NCI-H748 (cell line): ENCODE results near the gene LPP.

Experiments
- DNase-seq: peaks from one replicate; lab custom pipeline; 2025; ENCODE audit not compliant: unreplicated experiment; lab: John Stamatoyannopoulos, UW

LPP gene

DNA sequence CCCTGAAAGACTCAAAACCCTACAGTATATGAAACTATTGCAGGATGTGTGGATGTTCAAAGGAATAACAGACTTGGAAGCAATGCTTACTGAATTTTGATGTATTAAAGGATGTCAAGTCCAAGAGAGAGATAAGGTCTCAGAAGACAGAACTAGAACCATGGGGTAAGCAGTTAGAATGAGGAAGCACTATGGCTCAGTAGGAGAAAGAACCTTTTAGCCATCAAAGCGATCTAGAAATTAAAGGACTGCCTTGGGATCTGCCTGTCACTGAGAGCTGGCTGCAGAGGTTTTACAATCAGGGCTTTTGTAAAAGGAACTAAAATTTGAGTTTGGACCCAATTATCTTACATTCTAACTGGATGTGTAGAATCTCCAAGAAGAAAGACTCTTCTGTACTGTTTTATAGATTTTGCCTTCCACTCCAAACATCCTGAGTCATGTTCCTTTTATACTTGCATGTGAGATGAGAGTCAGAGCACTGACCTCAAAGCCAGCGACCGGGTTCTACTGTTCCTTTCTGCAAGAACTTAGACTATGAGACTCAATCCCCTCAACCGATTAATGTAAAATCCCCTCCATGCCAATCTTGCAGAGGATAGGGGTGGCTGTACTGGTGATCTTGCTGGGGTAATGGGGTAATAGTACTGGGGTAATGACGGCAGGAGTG lies 605.5 kb downstream of the LPP start:
- no peak for DNase-seq

DNA sequence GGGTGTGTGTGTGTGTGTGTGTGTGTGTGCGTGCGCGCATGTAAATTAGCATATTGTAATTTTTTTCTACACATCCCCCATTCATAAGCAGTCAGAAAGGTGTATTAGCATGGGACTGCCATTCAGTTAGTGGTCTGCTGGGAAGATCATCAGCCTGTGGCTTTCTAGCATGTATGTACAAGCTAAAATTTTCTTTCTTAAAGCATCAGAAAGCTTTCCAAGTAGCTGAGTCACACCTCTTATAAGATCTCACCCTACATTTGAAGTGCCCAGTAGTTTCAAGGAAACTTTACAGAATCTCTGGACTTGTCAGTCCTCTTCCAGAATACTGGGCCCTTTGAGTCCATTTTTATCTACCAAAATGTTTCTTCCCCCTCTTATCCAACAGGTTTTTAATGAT lies 606.5 kb downstream of the LPP start:
- DNase-seq = no peak

DNA sequence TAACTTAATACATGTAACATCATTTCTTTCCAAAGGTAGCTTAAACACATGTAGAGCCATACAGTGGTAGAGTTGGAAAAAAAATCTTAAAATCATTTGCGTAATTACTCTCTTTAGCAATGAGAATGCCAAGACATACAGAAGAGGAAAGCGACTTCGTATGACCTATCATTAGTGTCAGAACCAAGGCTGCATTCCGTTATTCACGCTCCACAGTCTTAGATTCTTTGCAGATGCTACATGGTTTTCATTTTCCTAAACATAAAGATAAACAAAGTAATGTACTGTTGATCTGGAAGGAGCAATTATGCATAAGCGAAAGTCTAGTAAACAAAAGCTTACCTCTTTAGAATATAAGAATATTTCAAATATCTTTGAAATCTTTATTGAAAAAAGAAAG lies 607.5 kb downstream of the LPP start:
- no peak for DNase-seq

DNA sequence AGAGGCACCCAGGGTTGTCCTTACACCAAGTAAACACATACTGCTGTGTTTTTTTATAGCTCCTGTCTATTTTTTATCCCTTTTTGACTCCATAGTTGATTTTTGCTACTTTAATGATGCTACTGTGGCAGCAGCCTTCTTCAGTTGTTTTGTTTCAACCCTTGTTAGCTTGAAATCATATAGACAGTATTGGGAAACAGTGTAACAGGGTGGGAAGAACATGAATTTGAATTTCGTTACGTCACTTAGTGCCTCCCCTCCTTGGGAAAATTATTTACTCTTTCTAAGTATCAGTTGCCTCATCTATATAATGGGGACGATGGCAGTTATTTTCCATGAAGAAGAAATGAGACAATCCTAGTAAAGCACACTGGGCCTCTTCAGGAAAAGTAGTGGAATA lies 608.0 kb downstream of the LPP start:
- DNase-seq = no peak

- no peak for DNase-seq
Observed at GRCh38 chr3:188764609-188765008, 610.7 kb downstream of the LPP start.

DNA sequence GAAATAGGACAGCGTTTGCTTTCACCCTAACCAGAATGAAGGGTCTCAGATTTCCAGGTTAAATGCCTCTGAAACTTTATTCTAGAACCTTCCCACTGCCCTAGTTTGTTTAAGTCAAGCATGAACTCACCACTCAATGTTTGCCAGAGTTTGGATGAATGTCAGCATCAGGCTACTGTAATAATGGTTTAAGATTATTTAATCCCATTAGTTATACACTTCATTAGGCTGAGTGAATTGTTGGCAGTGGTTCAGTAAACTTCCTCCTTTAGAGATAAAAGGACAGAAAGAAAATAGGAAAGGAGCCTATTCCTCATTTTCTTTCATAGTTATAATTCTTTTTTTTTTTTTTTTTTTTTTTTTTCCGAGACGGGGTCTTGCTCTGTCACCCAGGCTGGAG lies 615.9 kb downstream of the LPP start:
- DNase-seq = no peak

DNA sequence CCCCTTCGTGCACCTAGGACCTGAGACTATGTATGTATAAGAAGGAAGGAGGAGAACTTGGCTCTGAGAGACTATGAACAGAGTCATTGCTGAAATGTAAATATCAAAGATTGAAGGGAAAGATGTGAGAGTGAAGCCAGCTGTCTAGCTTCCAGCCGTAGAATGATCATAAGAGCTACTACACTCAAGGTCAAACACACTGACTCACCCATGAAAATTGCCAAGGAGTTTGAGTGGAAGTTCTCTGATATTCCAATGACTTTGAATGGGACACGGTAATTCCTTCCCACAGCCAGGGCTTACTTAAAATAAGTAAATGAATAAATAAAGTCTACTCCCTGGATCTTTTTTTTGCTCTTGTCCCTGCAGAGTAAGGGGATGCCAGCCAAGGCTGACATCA lies 618.9 kb downstream of the LPP start:
- DNase-seq = no peak

DNA sequence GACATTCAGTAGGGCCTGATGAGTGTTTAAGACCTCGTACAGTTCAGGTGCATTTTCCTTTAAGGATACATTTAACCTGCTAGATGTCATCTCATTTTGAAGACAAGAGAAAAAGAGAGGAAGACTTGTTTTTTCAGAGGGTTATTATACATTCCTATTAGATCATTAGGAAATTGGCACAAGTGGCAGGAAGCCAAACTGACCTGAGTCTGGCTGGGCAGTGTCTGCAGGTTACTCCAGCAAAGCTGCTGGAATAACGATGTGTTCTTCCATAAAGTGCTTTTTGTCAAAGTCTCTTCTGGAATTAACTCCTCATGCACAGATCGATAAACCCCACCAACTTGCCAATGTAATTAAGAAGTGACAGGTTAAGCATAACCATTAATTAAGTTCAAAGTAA lies 621.5 kb downstream of the LPP start:
- peak; percentile 0 for DNase-seq

GRCh38 chr3:188776447-188776846 lies 622.5 kb downstream of the LPP start:
- no peak for DNase-seq

DNA sequence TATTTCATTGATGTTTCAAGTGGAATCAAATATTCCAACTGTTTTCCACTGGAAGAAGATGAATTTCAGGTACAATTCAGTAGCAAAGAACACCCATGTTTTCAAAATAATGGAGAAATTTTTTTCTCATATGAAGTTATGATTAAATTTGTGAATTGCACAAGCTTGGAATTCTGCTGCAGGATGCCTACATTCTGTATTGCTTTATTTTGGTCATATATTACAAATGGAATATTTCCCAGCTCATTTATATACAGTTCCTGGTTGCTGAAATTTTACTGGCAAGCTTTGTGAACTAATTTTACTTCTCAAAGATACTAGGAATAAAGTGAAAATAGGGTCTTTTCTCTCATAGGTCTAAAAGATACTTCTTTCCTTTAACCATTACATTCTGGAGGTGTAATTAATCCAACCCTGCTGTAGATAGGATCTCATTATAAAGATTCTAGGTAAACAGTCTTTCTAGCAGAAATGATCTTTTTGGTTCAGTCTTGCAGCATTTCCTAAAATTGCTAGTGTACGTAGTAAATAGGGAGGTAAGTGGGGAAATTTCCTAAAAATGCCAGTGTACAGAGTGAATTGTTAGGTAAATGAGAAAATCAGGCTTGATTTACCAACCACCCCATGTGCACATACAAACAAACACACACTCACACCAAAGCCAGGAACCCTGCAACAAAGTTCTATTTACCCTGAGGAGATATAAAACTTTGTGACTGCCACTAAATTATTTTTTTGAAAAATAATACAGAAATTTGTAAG lies 624.3 kb downstream of the LPP start:
- DNase-seq = no peak

- DNase-seq = no peak
Observed at GRCh38 chr3:188779281-188779980, 625.5 kb downstream of the LPP start.

- DNase-seq = no peak
Observed at GRCh38 chr3:188780193-188781147, 626.5 kb downstream of the LPP start.

DNA sequence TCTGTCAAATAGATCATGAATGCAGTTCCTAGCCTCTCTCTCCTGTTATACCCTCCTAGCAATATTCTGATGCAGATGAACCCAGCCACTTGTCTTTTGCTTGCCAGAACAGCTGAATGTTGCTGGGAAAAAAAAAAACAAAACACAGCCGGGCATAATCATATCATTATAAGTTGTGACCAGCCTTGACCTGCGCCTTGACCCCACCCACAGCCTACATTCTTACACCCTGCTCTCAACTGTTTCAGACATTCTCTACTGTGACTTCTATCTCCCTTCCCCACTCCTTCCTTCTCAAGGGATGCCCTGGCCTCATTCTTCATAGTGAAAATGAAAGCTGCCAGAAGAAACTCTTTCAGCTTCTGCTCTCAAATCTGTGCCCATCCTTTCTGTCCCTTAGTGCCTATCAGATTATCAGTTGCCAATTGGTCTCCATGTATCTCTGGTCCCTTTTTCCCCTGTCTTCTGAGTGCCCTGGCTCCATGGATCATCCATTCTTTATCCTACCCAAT lies 628.7 kb downstream of the LPP start:
- DNase-seq = no peak

GRCh38 chr3:188786424-188786823 lies 632.5 kb downstream of the LPP start:
- no peak for DNase-seq

- DNase-seq = no peak
Observed at GRCh38 chr3:188788621-188789081, 634.7 kb downstream of the LPP start.

GRCh38 chr3:188789251-188789650 lies 635.3 kb downstream of the LPP start:
- no peak for DNase-seq

DNA sequence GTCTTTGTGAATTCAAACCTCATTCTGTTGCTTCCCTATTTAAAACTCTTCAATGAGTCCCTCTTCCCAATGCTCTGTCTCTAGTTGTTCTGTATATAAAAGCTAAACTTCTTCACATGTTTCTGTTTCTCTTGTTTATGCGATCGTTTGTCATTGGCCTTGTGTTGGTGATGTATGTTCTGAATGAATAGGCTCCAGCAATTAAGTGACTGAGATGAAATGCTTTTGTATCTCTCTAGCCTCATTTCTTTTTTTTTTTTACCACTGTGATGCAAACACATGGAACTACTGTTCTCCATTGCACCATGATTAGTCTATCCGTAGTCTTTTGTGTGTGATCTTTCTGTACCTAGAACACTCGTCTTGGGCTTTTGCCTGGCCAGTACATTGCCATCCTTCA lies 637.4 kb downstream of the LPP start:
- no peak for DNase-seq

DNA sequence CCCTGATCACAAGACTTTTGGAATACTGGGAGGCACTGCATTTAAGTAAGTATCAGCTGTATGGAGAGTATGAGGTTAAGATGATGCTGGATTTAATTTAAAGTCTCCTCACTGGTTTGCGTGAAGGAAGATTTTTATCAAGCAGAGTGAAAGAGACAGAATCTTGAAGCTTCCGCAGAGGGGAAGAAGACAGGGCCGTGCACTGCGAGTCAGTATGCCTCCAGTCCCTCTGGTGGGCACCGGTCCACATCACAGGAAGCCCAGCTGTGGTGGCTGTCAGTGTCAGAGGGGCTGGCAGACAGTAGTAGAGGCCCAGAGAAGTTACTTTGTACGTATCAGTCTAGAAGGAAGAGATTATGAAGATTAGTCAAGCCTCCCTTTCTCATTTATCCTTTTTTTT lies 638.8 kb downstream of the LPP start:
- DNase-seq = no peak

DNA sequence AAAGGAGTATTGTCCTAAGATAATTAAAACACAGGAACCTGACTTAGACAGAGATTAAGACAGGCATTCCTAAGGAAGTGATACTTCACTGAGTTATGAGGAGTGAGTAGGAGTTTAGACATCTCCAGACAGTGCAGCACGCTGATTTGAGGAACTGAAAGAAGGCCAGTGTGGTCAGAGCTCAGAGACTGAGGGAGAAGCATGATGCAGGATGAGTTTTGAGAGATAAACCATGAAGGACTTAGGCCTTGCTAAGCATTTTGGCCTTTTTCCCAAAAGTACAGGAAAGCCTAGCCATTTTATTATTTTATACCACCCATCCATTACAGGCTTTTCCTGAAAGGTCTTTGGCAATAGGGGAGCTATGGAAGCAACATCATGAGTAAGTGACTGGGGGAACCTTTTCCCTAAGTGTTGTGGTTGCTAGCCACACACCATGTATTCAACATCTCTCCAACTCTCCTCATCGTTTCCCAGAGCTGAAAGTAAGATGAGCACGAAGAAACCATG lies 642.2 kb downstream of the LPP start:
- DNase-seq = no peak

- no peak for DNase-seq
Observed at GRCh38 chr3:188797045-188797444, 643.1 kb downstream of the LPP start.
